ENCODE measurements around the gene SFTPB. TPM values are rescaled to one million over a fixed set of nuclear protein-coding genes. Genes with fewer than 3 reads are reported as not detected.
"Not testable (repeated sequence)": the region's sequence is repeated elsewhere in the genome, so short reads cannot be mapped to it uniquely, and the experiment has no call there.

The SFTPB gene
- total RNA-seq, 4 donors from 2014 or later: 24.8 to 323 (median 116) TPM

DNA sequence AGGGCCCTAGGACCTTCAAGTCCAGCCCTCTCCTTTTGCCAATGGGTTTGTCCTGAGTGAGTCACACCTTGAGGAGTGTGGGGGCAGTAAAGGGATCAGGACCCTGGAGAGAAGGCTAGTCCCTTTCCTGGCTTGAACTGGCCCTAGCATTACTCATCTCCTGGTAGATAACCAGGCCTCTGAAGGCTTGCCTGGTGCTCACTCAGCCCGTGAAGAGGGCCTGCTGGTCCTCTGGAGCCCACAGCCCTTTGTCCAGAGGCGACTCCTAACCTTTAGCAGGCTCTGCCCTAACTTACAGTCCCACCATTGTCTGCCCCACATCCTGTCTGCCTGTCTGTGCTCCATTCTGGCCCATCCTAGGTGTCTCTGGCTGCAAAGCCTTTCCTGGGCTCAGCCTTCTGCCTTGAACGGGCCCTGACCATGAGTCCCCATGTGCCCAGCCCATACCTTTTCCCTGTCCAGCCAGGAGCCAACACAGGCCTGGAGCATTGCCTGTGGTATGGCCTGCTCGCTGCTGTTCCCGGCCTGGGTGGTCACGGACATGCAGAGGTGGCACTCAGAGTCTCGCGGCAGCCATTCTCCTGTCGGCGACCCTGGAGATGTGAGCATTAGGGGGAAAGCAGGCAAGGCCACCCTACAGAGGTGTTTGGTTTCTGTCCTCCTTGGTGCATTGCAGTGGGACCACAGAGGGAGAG lies 5.0 kb downstream of the SFTPB start:
- intact Hi-C loops (cut with DNase I): no loop called here
- Histone ChIP-seq H3K27ac (peak overlapping the region in 2 of 3 donors; percentile 31 to 58), H3K27me3 (no peaks in the 10 kb centered on the region), H3K36me3 (no peaks in the 10 kb centered on the region), H3K4me1 (peaks cover 0 to 24% of the 10 kb centered on the region in 2 donors), H3K9me3 (no peaks in the 10 kb centered on the region), H3K4me3 (replicated peaks in 1 of 3) (no peak overlapping the region)
- TF ChIP-seq, protein P1, sequence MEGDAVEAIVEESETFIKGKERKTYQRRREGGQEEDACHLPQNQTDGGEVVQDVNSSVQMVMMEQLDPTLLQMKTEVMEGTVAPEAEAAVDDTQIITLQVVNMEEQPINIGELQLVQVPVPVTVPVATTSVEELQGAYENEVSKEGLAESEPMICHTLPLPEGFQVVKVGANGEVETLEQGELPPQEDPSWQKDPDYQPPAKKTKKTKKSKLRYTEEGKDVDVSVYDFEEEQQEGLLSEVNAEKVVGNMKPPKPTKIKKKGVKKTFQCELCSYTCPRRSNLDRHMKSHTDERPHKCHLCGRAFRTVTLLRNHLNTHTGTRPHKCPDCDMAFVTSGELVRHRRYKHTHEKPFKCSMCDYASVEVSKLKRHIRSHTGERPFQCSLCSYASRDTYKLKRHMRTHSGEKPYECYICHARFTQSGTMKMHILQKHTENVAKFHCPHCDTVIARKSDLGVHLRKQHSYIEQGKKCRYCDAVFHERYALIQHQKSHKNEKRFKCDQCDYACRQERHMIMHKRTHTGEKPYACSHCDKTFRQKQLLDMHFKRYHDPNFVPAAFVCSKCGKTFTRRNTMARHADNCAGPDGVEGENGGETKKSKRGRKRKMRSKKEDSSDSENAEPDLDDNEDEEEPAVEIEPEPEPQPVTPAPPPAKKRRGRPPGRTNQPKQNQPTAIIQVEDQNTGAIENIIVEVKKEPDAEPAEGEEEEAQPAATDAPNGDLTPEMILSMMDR (IDR thresholded peaks at IDR 0.05): no peak
- TF ChIP-seq POLR2A (IDR thresholded peaks at IDR 0.05): no peak
- WGBS, 2 donors: 94% methylated on average over 9 to 10 of the region's 10 CpGs
- DNase-seq: peak in 1 of 2 donors; percentile 31

DNA sequence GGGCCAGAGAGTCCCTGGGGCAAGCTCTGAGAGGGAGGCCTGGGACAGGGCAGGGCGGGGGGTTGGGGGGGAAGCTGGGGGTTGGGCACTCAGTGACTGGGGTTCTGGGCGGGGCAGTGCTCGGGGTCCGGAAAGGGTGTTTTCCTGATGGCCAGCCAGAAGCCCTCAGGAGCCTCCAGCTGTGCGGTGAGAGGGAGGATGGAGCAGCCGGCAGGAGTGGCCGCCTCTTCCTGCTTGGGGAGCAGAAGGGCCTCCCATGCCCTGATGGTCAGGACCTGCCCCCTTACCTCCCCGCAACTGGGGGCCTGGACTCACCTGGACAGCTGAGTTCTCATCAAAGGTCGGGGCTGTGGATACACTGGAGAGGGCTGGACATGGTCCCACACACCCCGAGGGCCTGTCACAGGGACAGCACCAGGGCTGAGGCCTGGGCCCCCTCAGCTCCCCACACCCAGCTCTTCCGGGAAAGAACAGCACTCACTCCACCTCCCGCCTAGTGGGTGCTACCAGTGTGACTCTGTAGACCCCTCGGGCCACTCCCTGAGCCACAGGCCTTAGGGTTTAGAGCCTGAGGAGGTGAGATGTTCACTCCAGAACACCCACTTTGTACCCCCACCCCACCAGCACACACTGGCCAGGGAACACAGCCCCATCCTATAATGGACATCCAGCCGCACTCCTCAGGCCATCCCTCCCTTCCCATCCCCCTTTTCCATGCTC lies 6.7 kb downstream of the SFTPB start:
- DNase-seq: no peak

DNA sequence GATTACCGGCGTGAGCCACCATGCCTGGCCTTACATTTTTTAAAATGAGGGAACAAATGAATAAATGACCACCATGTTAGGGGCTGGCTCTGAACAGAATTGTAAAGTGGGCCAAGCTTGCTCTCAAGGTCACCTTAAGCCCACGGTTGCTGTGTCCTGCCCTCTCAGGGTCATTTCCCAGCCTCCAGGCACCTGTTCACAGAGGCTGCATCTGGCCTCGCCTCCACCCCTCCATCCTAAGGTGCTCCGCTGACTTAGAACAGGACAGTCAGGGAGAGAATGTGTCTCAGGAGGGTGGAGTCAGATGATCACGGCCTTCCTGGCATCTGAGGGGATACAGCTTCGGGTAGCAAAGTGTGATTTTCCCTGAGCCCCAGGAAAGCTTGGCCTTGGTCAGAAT lies 7.3 kb downstream of the SFTPB start:
- TF ChIP-seq, protein P1 (IDR thresholded peaks at IDR 0.05): no peak
- TF ChIP-seq POLR2A (IDR thresholded peaks at IDR 0.05): no peak
- H3K27ac ChIP-seq: peak overlapping the region in 1 of 3 donors; percentile 63

More for the DNA sequence above, 6.7 kb downstream of the SFTPB start:
- 78 to 88% methylated on average over 14 of the region's 14 CpGs for WGBS, 2 donors
- no peaks in the 10 kb centered on the region for H3K9me3 ChIP-seq
- no peaks in the 10 kb centered on the region for H3K36me3 ChIP-seq
- TF ChIP-seq, protein P1 (IDR thresholded peaks at IDR 0.05): no peak
- no peak for TF ChIP-seq POLR2A (IDR thresholded peaks at IDR 0.05)
- no peaks in the 10 kb centered on the region for H3K27me3 ChIP-seq
- intact Hi-C loops (cut with DNase I): no loop called here
- H3K4me3 ChIP-seq (replicated peaks in 1 of 3): no peak overlapping the region
- peak overlapping the region in 2 of 3 donors; percentile 4 to 63 for H3K27ac ChIP-seq
- H3K4me1 ChIP-seq: peaks cover 0 to 23% of the 10 kb centered on the region in 2 donors

DNA sequence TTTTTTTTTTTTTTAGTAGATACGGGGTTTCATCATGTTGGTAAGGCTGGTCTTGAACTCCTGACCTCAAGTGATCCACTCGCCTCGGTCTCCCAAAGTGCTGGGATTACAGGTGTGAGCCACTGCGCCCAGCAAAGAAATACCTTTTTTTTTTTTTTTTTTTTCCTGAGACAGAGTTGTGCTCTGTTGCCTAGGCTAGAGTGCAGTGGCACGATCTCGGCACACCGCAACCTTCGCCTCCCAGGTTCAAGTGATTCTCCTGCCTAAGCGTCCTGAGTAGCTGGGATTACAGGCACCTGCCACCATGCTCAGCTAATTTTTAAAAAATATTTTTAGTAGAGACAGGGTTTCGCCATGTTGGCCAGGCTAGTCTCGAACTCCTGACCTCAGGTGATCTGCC lies 7.7 kb downstream of the SFTPB start:
- H3K27me3 ChIP-seq; H3K36me3 ChIP-seq; intact Hi-C loops (cut with DNase I); H3K4me3 ChIP-seq (replicated peaks in 1 of 3); H3K27ac ChIP-seq; DNase-seq; H3K9me3 ChIP-seq: not testable (repeated sequence)
- H3K4me1 ChIP-seq: peaks cover 0 to 23% of the 10 kb centered on the region in 2 donors
- 93 to 99% methylated on average over 11 of the region's 11 CpGs for WGBS, 2 donors

More for the DNA sequence above, 7.3 kb downstream of the SFTPB start:
- Histone ChIP-seq H3K27me3 (no peaks in the 10 kb centered on the region), H3K4me3 (replicated peaks in 1 of 3) (no peak overlapping the region), H3K4me1 (peaks cover 0 to 23% of the 10 kb centered on the region in 2 donors), H3K9me3 (no peaks in the 10 kb centered on the region), H3K36me3 (no peaks in the 10 kb centered on the region)
- WGBS, 2 donors: 82 to 84% methylated on average over 7 of the region's 7 CpGs
- DNase-seq: no peak
- intact Hi-C loops (cut with DNase I): no loop called here

DNA sequence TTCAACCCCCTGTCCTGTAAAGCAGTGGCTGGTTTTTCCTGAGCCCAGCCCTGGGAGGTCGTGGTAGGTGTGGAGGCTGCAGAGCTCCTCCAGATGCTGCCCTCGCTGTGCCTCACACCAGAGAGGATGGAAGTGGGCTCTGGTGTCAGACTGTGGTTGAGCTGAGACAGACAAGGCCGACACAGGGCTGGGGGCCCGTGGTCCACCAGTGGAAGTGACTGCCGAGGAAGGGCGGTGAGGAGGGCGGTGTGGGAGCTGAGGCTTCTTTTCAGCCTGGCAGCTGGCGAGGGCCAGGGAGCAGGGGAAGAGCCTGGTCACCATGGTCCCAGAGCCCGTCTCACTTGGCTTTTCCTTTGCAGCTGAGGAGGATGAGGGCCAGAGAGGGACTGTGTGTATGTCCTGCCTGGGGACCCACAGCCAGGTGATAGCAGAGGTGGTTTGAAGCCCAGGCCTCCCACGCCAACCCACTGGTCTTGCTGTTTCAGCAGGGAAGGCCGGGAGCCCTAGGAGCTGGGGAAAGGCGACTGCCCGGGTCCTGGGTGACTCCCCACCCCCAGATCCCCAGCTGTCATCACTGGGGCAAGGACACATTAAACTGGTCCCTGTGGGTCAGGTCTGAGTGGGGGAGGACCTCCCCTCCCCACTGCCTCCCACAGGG lies 8.5 kb downstream of the SFTPB start:
- no peak for TF ChIP-seq POLR2A (IDR thresholded peaks at IDR 0.05)
- TF ChIP-seq, protein P1 (IDR thresholded peaks at IDR 0.05): no peak
- no peak overlapping the region for H3K4me3 ChIP-seq (replicated peaks in 1 of 3)
- intact Hi-C loops (cut with DNase I): no loop called here
- 91 to 95% methylated on average over 10 to 13 of the region's 13 CpGs for WGBS, 2 donors
- no peak for DNase-seq
- H3K9me3 ChIP-seq: no peaks in the 10 kb centered on the region
- H3K27ac ChIP-seq: no peak overlapping the region
- peaks cover 0 to 23% of the 10 kb centered on the region in 2 donors for H3K4me1 ChIP-seq
- no peaks in the 10 kb centered on the region for H3K27me3 ChIP-seq
- no peaks in the 10 kb centered on the region for H3K36me3 ChIP-seq

DNA sequence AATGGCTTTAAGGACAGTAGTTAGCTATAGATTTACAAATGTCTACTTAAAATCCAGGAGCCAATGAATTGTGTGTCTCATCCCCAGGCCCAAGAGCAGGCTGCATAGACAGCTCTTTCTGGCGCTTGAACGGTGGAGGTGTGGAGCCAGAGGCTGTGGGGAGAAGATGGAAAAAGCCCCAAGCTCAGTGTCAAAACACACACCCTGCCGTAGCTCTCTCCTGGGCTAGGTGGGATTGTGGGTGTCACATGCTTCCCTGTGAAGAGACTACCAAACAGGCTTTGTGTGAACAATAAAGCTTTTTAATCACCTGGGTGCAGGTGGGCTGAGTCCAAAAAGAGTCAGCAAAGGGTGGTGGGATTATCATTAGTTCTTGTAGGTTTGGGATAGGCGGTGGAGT lies 10.6 kb downstream of the SFTPB start:
- H3K36me3 ChIP-seq; H3K27ac ChIP-seq; H3K27me3 ChIP-seq; H3K9me3 ChIP-seq; intact Hi-C loops (cut with DNase I); H3K4me3 ChIP-seq (replicated peaks in 1 of 3); DNase-seq: not testable (repeated sequence)
- 87 to 96% methylated on average over 4 of the region's 4 CpGs for WGBS, 2 donors
- peaks cover 6 to 27% of the 10 kb centered on the region in 2 donors for H3K4me1 ChIP-seq
